Measurements from ENCODE around the gene SMTNL2. TPM values are rescaled to one million over a fixed set of nuclear protein-coding genes. Genes with fewer than 3 reads are reported as not detected.

The SMTNL2 gene
- total and polyA plus RNA-seq, 9 of the 15 experiments (the other 6 are each of a cell fraction or from before 2014, with no cell fraction given): not detected

GRCh38 chr17:4594931-4595684, 10.8 kb downstream of the SMTNL2 start:
- ChIA-PET CTCF (ENCODE audit: low intra/inter-chr PET ratio) (no interaction called here), POLR2A (interaction anchor here (0.6 to 0.9 kb wide), 4 partner anchors 8 to 46 kb away, joined by 3 to 5 read pairs (median 3); partner anchors contain the start of genes ALOX15 and MYBBP1A)
- ATAC-seq (peak; percentile 94), FAIRE-seq (no peak), DNase-seq (ENCODE audit: extremely low read depth in 1 of 4, low spot score in 3 of 4) (peak; percentile 63 to 65 (median 64))
- intact Hi-C loops (cut with micrococcal nuclease) (no loop called here), in situ Hi-C loops (cut with MboI) (no loop called here)
- Histone ChIP-seq H3K27ac (ENCODE audit: extremely low read depth, low read depth, low read length) (no peak overlapping the region), H3K9ac (ENCODE audit: insufficient read depth in 1 of 2, low read depth in 2 of 2, low read length in 2 of 2) (peak overlapping the region in 1 of 2 experiments; percentile 45; a peak in 1 of 4 replicates), H3K27me3 (ENCODE audit: control insufficient read depth in 2 of 2, insufficient read depth in 2 of 2, low read length in 2 of 2) (peaks cover 4 to 83% of the 10 kb centered on the region in 2 experiments; a peak in 4 of 5 replicates), H2AFZ (ENCODE audit: low read depth, low read length) (no peak overlapping the region), H3K36me3 (ENCODE audit: control insufficient read depth, insufficient read depth, low read length) (no peaks in the 10 kb centered on the region), H3K9me3 (replicated peaks; ENCODE audit: control insufficient read depth, insufficient read depth, low read depth, low read length) (no peaks in the 10 kb centered on the region), H3K4me2 (ENCODE audit: insufficient read depth, low read length) (no peak overlapping the region), H3K79me2 (ENCODE audit: control insufficient read depth, insufficient read depth, low read length) (no peaks in the 10 kb centered on the region), H3K9me1 (ENCODE audit: control insufficient read depth, insufficient read depth, low read length) (no peaks in the 10 kb centered on the region), H4K20me1 (replicated peaks; ENCODE audit: control insufficient read depth, insufficient read depth, low read length) (0 out of 2 replicates have a peak, but pooled peaks cover 10% of the 10 kb centered on the region), H3K4me3 (no peak overlapping the region), H3K4me1 (replicated peaks in 1 of 2; ENCODE audit: control insufficient read depth in 2 of 2, insufficient read depth in 2 of 2, low read length in 2 of 2) (peaks cover 0 to 20% of the 10 kb centered on the region in 2 experiments; a peak in 3 of 5 replicates)
- BruUV-seq (replicated peaks): no TSS peak
- WGBS (ENCODE audit: insufficient coverage, low coverage, missing lambda C conversion rate): 10% methylated on average over 22 of the region's 29 CpGs
- TF ChIP-seq NRF1 (conservative IDR thresholded peaks at IDR 0.05 in 1 of 2, IDR thresholded peaks at IDR 0.05 in 1 of 2): peak; percentile 54 to 64; a peak in 3 of 4 replicates
- no peak for TF ChIP-seq ZBTB26 (CRISPR knock-in tag; IDR thresholded peaks at IDR 0.05)
- TF ChIP-seq FOXA1 (IDR thresholded peaks at IDR 0.05; ENCODE audit: borderline replicate concordance): no peak
- TF ChIP-seq CTCF (IDR thresholded peaks at IDR 0.05 in 2 of 3, conservative IDR thresholded peaks at IDR 0.05 in 1 of 3; ENCODE audit: insufficient read depth in 2 of 3, low read depth in 1 of 3, low read length in 3 of 3): peak; percentile 56 to 73 (median 65)
- TF ChIP-seq RAD21 (CRISPR knock-in tag; conservative IDR thresholded peaks at IDR 0.05 in 1 of 2, IDR thresholded peaks at IDR 0.05 in 1 of 2): peak in 1 of 2 experiments; percentile 45; a peak in 2 of 4 replicates
- peak; percentile 39 for TF ChIP-seq SMC3 (conservative IDR thresholded peaks at IDR 0.05; ENCODE audit: insufficient read depth, low read depth, low read length)
- TF ChIP-seq, protein P1, sequence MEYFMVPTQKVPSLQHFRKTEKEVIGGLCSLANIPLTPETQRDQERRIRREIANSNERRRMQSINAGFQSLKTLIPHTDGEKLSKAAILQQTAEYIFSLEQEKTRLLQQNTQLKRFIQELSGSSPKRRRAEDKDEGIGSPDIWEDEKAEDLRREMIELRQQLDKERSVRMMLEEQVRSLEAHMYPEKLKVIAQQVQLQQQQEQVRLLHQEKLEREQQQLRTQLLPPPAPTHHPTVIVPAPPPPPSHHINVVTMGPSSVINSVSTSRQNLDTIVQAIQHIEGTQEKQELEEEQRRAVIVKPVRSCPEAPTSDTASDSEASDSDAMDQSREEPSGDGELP (CRISPR knock-in tag; IDR thresholded peaks at IDR 0.05; ENCODE audit: borderline replicate concordance): peak; percentile 35; the same call in 1 of the 2 replicates
- TF ChIP-seq ZBTB7A (IDR thresholded peaks at IDR 0.05; ENCODE audit: borderline replicate concordance, control insufficient read depth, low read depth, low read length): 0 out of 2 replicates have a peak, but pooled peaks have one; percentile 16
